ENCODE measurements around the gene PAK1. TPM values are rescaled to one million over a fixed set of nuclear protein-coding genes. Genes with fewer than 3 reads are reported as not detected.

Gene PAK1
- total and polyA plus RNA-seq, 2 donors (not counting 3 experiments of a cell fraction or from before 2014, with no cell fraction given), result 5.6 to 12.9 TPM

GRCh38 chr11:77409046-77409445, 64.8 kb downstream of the PAK1 start:
- Histone ChIP-seq H3K36me3 (ENCODE audit: control insufficient read depth in 2 of 2, extremely low read depth in 1 of 2, insufficient read depth in 2 of 2, low read length in 2 of 2) (no peaks in the 10 kb centered on the region), H4K20me1 (replicated peaks; ENCODE audit: control insufficient read depth, extremely low read depth, insufficient read depth, low read length) (no peaks in the 10 kb centered on the region), H3K4me1 (ENCODE audit: control insufficient read depth, extremely low read depth, insufficient read depth, low read length) (peaks cover 33% of the 10 kb centered on the region), H3K4me3 (replicated peaks in 1 of 3; ENCODE audit: insufficient read depth in 1 of 3, low read depth in 1 of 3, low read length in 3 of 3) (no peak overlapping the region), H3K4me2 (ENCODE audit: insufficient read depth, low read length) (no peak overlapping the region), H3K27ac (ENCODE audit: insufficient read depth, low read depth, low read length) (no peak overlapping the region), H3K79me2 (ENCODE audit: control insufficient read depth, insufficient read depth, low read length) (no peaks in the 10 kb centered on the region), H2AFZ (ENCODE audit: low read depth, low read length) (no peak overlapping the region), H3K9me3 (replicated peaks; ENCODE audit: control insufficient read depth, insufficient read depth, low read length) (no peaks in the 10 kb centered on the region), H3K27me3 (ENCODE audit: control insufficient read depth in 2 of 2, insufficient read depth in 2 of 2, low read length in 2 of 2) (peaks cover 0 to 3% of the 10 kb centered on the region in 2 experiments), H3K9ac (replicated peaks; ENCODE audit: extremely low read depth, insufficient read depth, low read length) (no peak overlapping the region), H3K9me1 (replicated peaks; ENCODE audit: control insufficient read depth, extremely low read depth, insufficient read depth, low read length) (no peaks in the 10 kb centered on the region)
- ChIA-PET CTCF (no interaction called here), POLR2A (no interaction called here)
- dilution Hi-C loops (cut with MboI; ENCODE audit: extremely low pct_ligation_motif_present, low sequenced_read_pairs) (no loop called here), intact Hi-C loops (cut with micrococcal nuclease) (loop anchor here (5.0 kb wide), 1 partner anchor 63 kb away; the partner anchor contains the start of gene PAK1)
- TF ChIP-seq EZH2 (IDR thresholded peaks at IDR 0.05; ENCODE audit: borderline replicate concordance, low read depth, low read length, severe bottlenecking) (no peak), FOS (IDR thresholded peaks at IDR 0.05; ENCODE audit: borderline replicate concordance, insufficient read depth, low read length) (no peak), MYC (IDR thresholded peaks at IDR 0.05; ENCODE audit: low read depth, low read length) (no peak), POLR2A (IDR thresholded peaks at IDR 0.05; ENCODE audit: low read depth, low read length) (no peak), GATA2 (IDR thresholded peaks at IDR 0.05; ENCODE audit: insufficient read depth, insufficient read length, low read depth, low read length) (no peak), JUN (IDR thresholded peaks at IDR 0.05; ENCODE audit: borderline replicate concordance, insufficient read depth, insufficient read length, low read depth) (no peak)
- TF ChIP-seq, protein P1, sequence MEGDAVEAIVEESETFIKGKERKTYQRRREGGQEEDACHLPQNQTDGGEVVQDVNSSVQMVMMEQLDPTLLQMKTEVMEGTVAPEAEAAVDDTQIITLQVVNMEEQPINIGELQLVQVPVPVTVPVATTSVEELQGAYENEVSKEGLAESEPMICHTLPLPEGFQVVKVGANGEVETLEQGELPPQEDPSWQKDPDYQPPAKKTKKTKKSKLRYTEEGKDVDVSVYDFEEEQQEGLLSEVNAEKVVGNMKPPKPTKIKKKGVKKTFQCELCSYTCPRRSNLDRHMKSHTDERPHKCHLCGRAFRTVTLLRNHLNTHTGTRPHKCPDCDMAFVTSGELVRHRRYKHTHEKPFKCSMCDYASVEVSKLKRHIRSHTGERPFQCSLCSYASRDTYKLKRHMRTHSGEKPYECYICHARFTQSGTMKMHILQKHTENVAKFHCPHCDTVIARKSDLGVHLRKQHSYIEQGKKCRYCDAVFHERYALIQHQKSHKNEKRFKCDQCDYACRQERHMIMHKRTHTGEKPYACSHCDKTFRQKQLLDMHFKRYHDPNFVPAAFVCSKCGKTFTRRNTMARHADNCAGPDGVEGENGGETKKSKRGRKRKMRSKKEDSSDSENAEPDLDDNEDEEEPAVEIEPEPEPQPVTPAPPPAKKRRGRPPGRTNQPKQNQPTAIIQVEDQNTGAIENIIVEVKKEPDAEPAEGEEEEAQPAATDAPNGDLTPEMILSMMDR (IDR thresholded peaks at IDR 0.05; ENCODE audit: extremely low read depth in 1 of 2, insufficient read depth in 1 of 2, low read depth in 1 of 2, low read length in 2 of 2), result no peak
- BruUV-seq (replicated peaks), result no TSS peak
- FAIRE-seq (no peak), DNase-seq (ENCODE audit: low read depth, low spot score) (no peak)

Data from endothelial cell of umbilical vein (primary cell).